HEK293 (cell line): ENCODE data around the gene EIF4E1B.

Experiments
- KLF7 ChIP-seq: fragments of 450-650 bp; formaldehyde crosslinking; IDR thresholded peaks from 2 replicates; pipeline ENCODE4 v1.5.1; 2016; ENCODE audit warnings: missing biosample characterization, missing genetic modification characterization, borderline replicate concordance
- REST ChIP-seq: fragments of 450-650 bp; formaldehyde crosslinking; IDR thresholded peaks from 2 replicates; pipeline ENCODE4 v1.5.1; 2016; ENCODE audit warnings: missing biosample characterization, missing genetic modification characterization
- SETDB1 ChIP-seq: IDR thresholded peaks from one replicate; pipeline ENCODE4 v1.6.1; 2017; ENCODE audit warnings: mild to moderate bottlenecking, low read length, moderate library complexity, mixed read lengths; ENCODE audit not compliant: insufficient read length
- SP3 ChIP-seq: fragments of 450-650 bp; formaldehyde crosslinking; IDR thresholded peaks from 2 replicates; pipeline ENCODE4 v1.5.1; 2016; ENCODE audit warnings: missing biosample characterization, missing genetic modification characterization
- SP7 ChIP-seq: fragments of 450-650 bp; formaldehyde crosslinking; IDR thresholded peaks from 2 replicates; pipeline ENCODE4 v1.5.1; 2016; ENCODE audit warnings: missing biosample characterization, missing genetic modification characterization
- TCF7L2 ChIP-seq: IDR thresholded peaks from 2 replicates; pipeline ENCODE4 v1.6.1; 2011; ENCODE audit warnings: low read depth, mild to moderate bottlenecking, inconsistent platforms, low read length, moderate library complexity, borderline replicate concordance
- YY2 ChIP-seq: fragments of 450-650 bp; formaldehyde crosslinking; IDR thresholded peaks from 2 replicates; pipeline ENCODE4 v1.5.1; 2016; ENCODE audit warnings: missing biosample characterization, missing genetic modification characterization
- ZBTB20 ChIP-seq: fragments of 450-650 bp; formaldehyde crosslinking; IDR thresholded peaks from 2 replicates; pipeline ENCODE4 v1.5.1; 2016; ENCODE audit warnings: missing biosample characterization, missing genetic modification characterization
- ZBTB21 ChIP-seq: fragments of 450-650 bp; formaldehyde crosslinking; IDR thresholded peaks from 2 replicates; pipeline ENCODE4 v1.5.1; 2017; ENCODE audit warnings: missing biosample characterization, missing genetic modification characterization
- ZFHX2 ChIP-seq: fragments of 450-650 bp; formaldehyde crosslinking; conservative IDR thresholded peaks from 2 replicates; pipeline ENCODE4 v1.5.1; 2016; ENCODE audit warnings: missing biosample characterization, missing genetic modification characterization
- ZFP3 ChIP-seq: fragments of 450-650 bp; formaldehyde crosslinking; IDR thresholded peaks from 2 replicates; pipeline ENCODE4 v1.5.1; 2016; ENCODE audit warnings: low read depth, missing biosample characterization, missing genetic modification characterization
- ZNF10 ChIP-seq: fragments of 450-650 bp; formaldehyde crosslinking; IDR thresholded peaks from 2 replicates; pipeline ENCODE4 v1.5.1; 2017; ENCODE audit warnings: missing biosample characterization, missing genetic modification characterization
- ZNF121 ChIP-seq: fragments of 450-650 bp; formaldehyde crosslinking; IDR thresholded peaks from 2 replicates; pipeline ENCODE4 v1.5.1; 2016; ENCODE audit warnings: missing biosample characterization, missing genetic modification characterization
- ZNF175 ChIP-seq: fragments of 450-650 bp; formaldehyde crosslinking; IDR thresholded peaks from 2 replicates; pipeline ENCODE4 v1.5.1; 2016; ENCODE audit warnings: missing biosample characterization, missing genetic modification characterization
- ZNF221 ChIP-seq: fragments of 450-650 bp; formaldehyde crosslinking; IDR thresholded peaks from 2 replicates; pipeline ENCODE4 v1.5.1; 2017; ENCODE audit warnings: missing biosample characterization, missing genetic modification characterization, borderline replicate concordance
- ZNF24 ChIP-seq: fragments of 450-650 bp; formaldehyde crosslinking; IDR thresholded peaks from 2 replicates; pipeline ENCODE4 v1.5.1; 2016; ENCODE audit warnings: missing biosample characterization, missing genetic modification characterization
- ZNF248 ChIP-seq: fragments of 450-650 bp; formaldehyde crosslinking; IDR thresholded peaks from 2 replicates; pipeline ENCODE4 v1.5.1; 2017; ENCODE audit warnings: missing biosample characterization, missing genetic modification characterization
- ZNF26 ChIP-seq: fragments of 450-650 bp; formaldehyde crosslinking; IDR thresholded peaks from 2 replicates; pipeline ENCODE4 v1.5.1; 2016; ENCODE audit warnings: missing biosample characterization, missing genetic modification characterization
- ZNF302 ChIP-seq: fragments of 450-650 bp; formaldehyde crosslinking; IDR thresholded peaks from 2 replicates; pipeline ENCODE4 v1.5.1; 2016; ENCODE audit warnings: missing biosample characterization, missing genetic modification characterization, low read depth
- ZNF335 ChIP-seq: fragments of 450-650 bp; formaldehyde crosslinking; conservative IDR thresholded peaks from 2 replicates; pipeline ENCODE4 v1.5.1; 2016; ENCODE audit warnings: missing biosample characterization, missing genetic modification characterization
- ZNF354C ChIP-seq: fragments of 450-650 bp; formaldehyde crosslinking; IDR thresholded peaks from 2 replicates; pipeline ENCODE4 v1.5.1; 2016; ENCODE audit warnings: missing biosample characterization, missing genetic modification characterization, low read depth, borderline replicate concordance
- ZNF37A ChIP-seq: fragments of 450-650 bp; IDR thresholded peaks from 2 replicates; pipeline ENCODE4 v1.5.1; 2018; ENCODE audit warnings: missing biosample characterization, missing genetic modification characterization
- ZNF398 ChIP-seq: fragments of 450-650 bp; formaldehyde crosslinking; IDR thresholded peaks from 2 replicates; pipeline ENCODE4 v1.5.1; 2017; ENCODE audit warnings: missing biosample characterization, missing genetic modification characterization
- ZNF513 ChIP-seq: fragments of 450-650 bp; IDR thresholded peaks from 2 replicates; pipeline ENCODE4 v1.5.1; 2018; ENCODE audit warnings: missing biosample characterization, missing genetic modification characterization
- ZNF514 ChIP-seq: fragments of 450-650 bp; formaldehyde crosslinking; IDR thresholded peaks from 2 replicates; pipeline ENCODE4 v1.5.1; 2016; ENCODE audit warnings: missing biosample characterization, missing genetic modification characterization
- ZNF530 ChIP-seq: fragments of 450-650 bp; formaldehyde crosslinking; IDR thresholded peaks from 2 replicates; pipeline ENCODE4 v1.5.1; 2016; ENCODE audit warnings: low read depth, missing biosample characterization, missing genetic modification characterization
- ZNF549 ChIP-seq: fragments of 450-650 bp; IDR thresholded peaks from 2 replicates; pipeline ENCODE4 v1.5.1; 2018; ENCODE audit warnings: missing biosample characterization, missing genetic modification characterization, mild to moderate bottlenecking, inconsistent platforms, moderate library complexity
- ZNF555 ChIP-seq: fragments of 450-650 bp; formaldehyde crosslinking; conservative IDR thresholded peaks from 2 replicates; pipeline ENCODE4 v1.5.1; 2017; ENCODE audit warnings: missing biosample characterization, mild to moderate bottlenecking, missing genetic modification characterization, inconsistent platforms
- ZNF701 ChIP-seq: fragments of 450-650 bp; formaldehyde crosslinking; IDR thresholded peaks from 2 replicates; pipeline ENCODE4 v1.5.1; 2016; ENCODE audit warnings: missing biosample characterization, missing genetic modification characterization
- ZNF707 ChIP-seq: fragments of 450-650 bp; formaldehyde crosslinking; IDR thresholded peaks from 2 replicates; pipeline ENCODE4 v1.5.1; 2016; ENCODE audit warnings: missing biosample characterization, missing genetic modification characterization
- ZNF776 ChIP-seq: fragments of 450-650 bp; formaldehyde crosslinking; IDR thresholded peaks from 2 replicates; pipeline ENCODE4 v1.5.0; 2017; ENCODE audit warnings: missing biosample characterization, missing genetic modification characterization, borderline replicate concordance
- ZSCAN4 ChIP-seq: fragments of 450-650 bp; formaldehyde crosslinking; IDR thresholded peaks from 2 replicates; pipeline ENCODE4 v1.5.1; 2017; ENCODE audit warnings: missing biosample characterization, missing genetic modification characterization

Gene EIF4E1B

GRCh38 chr5:176692839-176693476 lies 62.5 kb downstream of the EIF4E1B start (continued):
- TF ChIP-seq KLF7 (tag by site-specific recombination) (no peak), ZNF555 (tag by site-specific recombination) (no peak), ZSCAN4 (tag by site-specific recombination) (no peak), SP7 (peak; percentile 95), ZNF549 (tag by site-specific recombination) (no peak), ZBTB20 (tag by site-specific recombination) (no peak), ZNF248 (tag by site-specific recombination) (no peak), ZNF26 (tag by site-specific recombination) (no peak), ZNF10 (tag by site-specific recombination) (peak; percentile 28; the same call in 1 of the 2 replicates), ZNF221 (tag by site-specific recombination) (no peak), ZFP3 (tag by site-specific recombination) (no peak), ZNF513 (no peak), TCF7L2 (peak; percentile 53; the same call in 1 of the 2 replicates), ZNF776 (tag by site-specific recombination) (no peak), ZNF24 (peak; percentile 30; the same call in 1 of the 2 replicates), ZNF354C (no peak), ZNF335 (no peak; the same call in 1 of the 2 replicates), SP3 (no peak), ZNF398 (tag by site-specific recombination) (peak; percentile 74), REST (tag by site-specific recombination) (no peak), ZFHX2 (tag by site-specific recombination) (0 out of 2 replicates have a peak, but pooled peaks have one; percentile 92), ZNF302 (tag by site-specific recombination) (no peak), ZNF175 (tag by site-specific recombination) (no peak), YY2 (tag by site-specific recombination) (no peak), SETDB1 (no peak), ZNF701 (tag by site-specific recombination) (no peak), ZBTB21 (tag by site-specific recombination) (peak; percentile 62), ZNF530 (tag by site-specific recombination) (no peak), ZNF121 (no peak), ZNF707 (tag by site-specific recombination) (no peak), ZNF514 (tag by site-specific recombination) (no peak), ZNF37A (tag by site-specific recombination) (no peak)
